ENCODE measurements around the gene BUB1. TPM values are rescaled to one million over a fixed set of nuclear protein-coding genes. Genes with fewer than 3 reads are reported as not detected.

BUB1 gene
- polyA plus RNA-seq, 2 of the 4 experiments (the other 2 are of a cell fraction) = 36.9 to 65.5 TPM

GRCh38 chr2:110718990-110719389 lies 41.1 kb upstream of the BUB1 start:
- Histone ChIP-seq H3K4me2 (no peak overlapping the region), H3K4me3 (no peak overlapping the region), H3K4me1 (no peaks in the 10 kb centered on the region), H3K27ac (no peak overlapping the region), H3K9me3 (no peaks in the 10 kb centered on the region)
- no peak for FAIRE-seq
- CTCF ChIA-PET = interaction anchor here (1.4 kb wide), 1 partner anchor 36 kb away, joined by 4 read pairs; no protein-coding TSS in a partner anchor
- POLR2A ChIA-PET = no interaction called here
- no peak for DNase-seq (ENCODE audit: low read depth in 1 of 2, low spot score in 1 of 2)
- TF ChIP-seq EP300 (IDR thresholded peaks at IDR 0.05) = no peak
- no peak for TF ChIP-seq CHD4 (IDR thresholded peaks at IDR 0.05; ENCODE audit: borderline replicate concordance)
- TF ChIP-seq RAD21 (conservative IDR thresholded peaks at IDR 0.05 in 1 of 2, IDR thresholded peaks at IDR 0.05 in 1 of 2) = no peak
- no peak for TF ChIP-seq NPAS2 (CRISPR knock-in tag; IDR thresholded peaks at IDR 0.05; ENCODE audit: borderline replicate concordance)
- TF ChIP-seq CBX2 (IDR thresholded peaks at IDR 0.05; ENCODE audit: borderline replicate concordance, low read depth) = no peak
- no peak for TF ChIP-seq ATOH8 (CRISPR knock-in tag; IDR thresholded peaks at IDR 0.05; ENCODE audit: low read depth)
- no peak for TF ChIP-seq EHF (CRISPR knock-in tag; IDR thresholded peaks at IDR 0.05)
- TF ChIP-seq PHF8 (IDR thresholded peaks at IDR 0.05; ENCODE audit: borderline replicate concordance, low read depth) = no peak
- no peak for TF ChIP-seq ZFP36 (IDR thresholded peaks at IDR 0.05; ENCODE audit: borderline replicate concordance, partially characterized antibody)
- no peak for TF ChIP-seq HOXA7 (CRISPR knock-in tag; IDR thresholded peaks at IDR 0.05)
- 3% methylated on average over 2 of the region's 2 CpGs for WGBS (ENCODE audit: missing lambda C conversion rate)
- ATAC-seq = no peak

- Histone ChIP-seq H3K9me3 (no peaks in the 10 kb centered on the region), H3K4me3 (no peak overlapping the region), H3K4me1 (no peaks in the 10 kb centered on the region), H3K27ac (no peak overlapping the region), H3K4me2 (no peak overlapping the region)
- POLR2A ChIA-PET = no interaction called here
- ATAC-seq = no peak
- TF ChIP-seq RAD21 (conservative IDR thresholded peaks at IDR 0.05 in 1 of 2, IDR thresholded peaks at IDR 0.05 in 1 of 2) (no peak), ESRRA (IDR thresholded peaks at IDR 0.05; ENCODE audit: borderline replicate concordance, low read length) (no peak), MYC (IDR thresholded peaks at IDR 0.05; ENCODE audit: borderline replicate concordance, low read length) (no peak), NFE2L2 (conservative IDR thresholded peaks at IDR 0.05; ENCODE audit: low read length) (no peak), JUN (IDR thresholded peaks at IDR 0.05) (no peak), ZC3H11A (IDR thresholded peaks at IDR 0.05) (no peak)
- TF ChIP-seq, protein P1, sequence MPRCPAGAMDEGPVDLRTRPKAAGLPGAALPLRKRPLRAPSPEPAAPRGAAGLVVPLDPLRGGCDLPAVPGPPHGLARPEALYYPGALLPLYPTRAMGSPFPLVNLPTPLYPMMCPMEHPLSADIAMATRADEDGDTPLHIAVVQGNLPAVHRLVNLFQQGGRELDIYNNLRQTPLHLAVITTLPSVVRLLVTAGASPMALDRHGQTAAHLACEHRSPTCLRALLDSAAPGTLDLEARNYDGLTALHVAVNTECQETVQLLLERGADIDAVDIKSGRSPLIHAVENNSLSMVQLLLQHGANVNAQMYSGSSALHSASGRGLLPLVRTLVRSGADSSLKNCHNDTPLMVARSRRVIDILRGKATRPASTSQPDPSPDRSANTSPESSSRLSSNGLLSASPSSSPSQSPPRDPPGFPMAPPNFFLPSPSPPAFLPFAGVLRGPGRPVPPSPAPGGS (IDR thresholded peaks at IDR 0.05) = no peak
- FAIRE-seq = no peak
- CTCF ChIA-PET = no interaction called here
- WGBS (ENCODE audit: missing lambda C conversion rate) = 2% methylated on average over 2 of the region's 2 CpGs
- DNase-seq (ENCODE audit: low read depth in 1 of 2, low spot score in 1 of 2) = no peak
Measured at GRCh38 chr2:110718382-110718781, 40.5 kb upstream of the BUB1 start.

DNA sequence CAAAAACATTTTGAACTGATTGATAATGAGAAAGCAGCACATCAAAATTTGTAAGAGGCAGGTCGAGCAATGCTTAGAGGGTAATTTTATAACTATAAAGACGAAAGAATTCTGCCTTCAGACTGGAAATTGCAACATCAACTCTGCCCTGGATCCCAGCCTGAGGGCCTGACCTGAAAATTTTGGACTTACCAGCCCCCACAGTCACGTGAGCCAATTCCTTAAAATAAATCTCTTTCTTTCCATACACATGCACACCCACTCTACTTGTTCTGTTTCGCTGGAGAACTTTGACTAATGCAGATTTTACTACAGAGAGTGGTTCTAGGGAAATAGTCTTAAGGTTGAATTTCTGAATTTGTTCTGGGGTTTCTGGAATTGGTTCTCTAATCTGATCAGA lies 39.9 kb upstream of the BUB1 start:
- FAIRE-seq = no peak
- TF ChIP-seq, protein P1 (IDR thresholded peaks at IDR 0.05) = no peak
- TF ChIP-seq MAZ (IDR thresholded peaks at IDR 0.05; ENCODE audit: borderline replicate concordance, low read depth, low read length) = no peak
- no peak for TF ChIP-seq CBX8 (IDR thresholded peaks at IDR 0.05)
- no peak for TF ChIP-seq FOSL2 (IDR thresholded peaks at IDR 0.05)
- TF ChIP-seq FOSL2 (CRISPR knock-in tag; IDR thresholded peaks at IDR 0.05) = no peak
- no peak for TF ChIP-seq ZSCAN20 (CRISPR knock-in tag; IDR thresholded peaks at IDR 0.05)
- no peak for TF ChIP-seq RFX5 (IDR thresholded peaks at IDR 0.05)
- TF ChIP-seq TP53 (CRISPR knock-in tag; IDR thresholded peaks at IDR 0.05) = no peak
- no peak for TF ChIP-seq TFCP2L1 (CRISPR knock-in tag; IDR thresholded peaks at IDR 0.05)
- no peak for TF ChIP-seq EHF (CRISPR knock-in tag; IDR thresholded peaks at IDR 0.05)
- no peak for TF ChIP-seq GATA3 (IDR thresholded peaks at IDR 0.05; ENCODE audit: borderline replicate concordance)
- TF ChIP-seq REST (IDR thresholded peaks at IDR 0.05) = no peak
- TF ChIP-seq, protein P2, sequence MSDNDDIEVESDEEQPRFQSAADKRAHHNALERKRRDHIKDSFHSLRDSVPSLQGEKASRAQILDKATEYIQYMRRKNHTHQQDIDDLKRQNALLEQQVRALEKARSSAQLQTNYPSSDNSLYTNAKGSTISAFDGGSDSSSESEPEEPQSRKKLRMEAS (IDR thresholded peaks at IDR 0.05) = no peak
- TF ChIP-seq, protein P3, sequence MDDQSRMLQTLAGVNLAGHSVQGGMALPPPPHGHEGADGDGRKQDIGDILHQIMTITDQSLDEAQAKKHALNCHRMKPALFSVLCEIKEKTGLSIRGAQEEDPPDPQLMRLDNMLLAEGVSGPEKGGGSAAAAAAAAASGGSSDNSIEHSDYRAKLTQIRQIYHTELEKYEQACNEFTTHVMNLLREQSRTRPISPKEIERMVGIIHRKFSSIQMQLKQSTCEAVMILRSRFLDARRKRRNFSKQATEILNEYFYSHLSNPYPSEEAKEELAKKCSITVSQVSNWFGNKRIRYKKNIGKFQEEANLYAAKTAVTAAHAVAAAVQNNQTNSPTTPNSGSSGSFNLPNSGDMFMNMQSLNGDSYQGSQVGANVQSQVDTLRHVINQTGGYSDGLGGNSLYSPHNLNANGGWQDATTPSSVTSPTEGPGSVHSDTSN (IDR thresholded peaks at IDR 0.05) = no peak

More for the DNA sequence above, 39.9 kb upstream of the BUB1 start:
- ChIA-PET CTCF (no interaction called here), POLR2A (no interaction called here)
- ATAC-seq (no peak), DNase-seq (ENCODE audit: low read depth in 1 of 2, low spot score in 1 of 2) (no peak)
- WGBS (ENCODE audit: missing lambda C conversion rate) = 6% methylated on average over 4 of the region's 4 CpGs
- no peak overlapping the region for H3K4me2 ChIP-seq
- H3K27ac ChIP-seq = no peak overlapping the region
- H3K4me3 ChIP-seq = no peak overlapping the region
- H3K4me1 ChIP-seq = no peaks in the 10 kb centered on the region
- H3K9me3 ChIP-seq = no peaks in the 10 kb centered on the region

All from A549 (cell line).